ENCODE measurements around the gene WWOX. TPM values are rescaled to one million over a fixed set of nuclear protein-coding genes. Genes with fewer than 3 reads are reported as not detected.

The WWOX gene
- total and polyA plus RNA-seq, 2 of the 13 experiments (the other 11 are each of a cell fraction or from before 2014, with no cell fraction given): 9.1 to 37.4 TPM

DNA sequence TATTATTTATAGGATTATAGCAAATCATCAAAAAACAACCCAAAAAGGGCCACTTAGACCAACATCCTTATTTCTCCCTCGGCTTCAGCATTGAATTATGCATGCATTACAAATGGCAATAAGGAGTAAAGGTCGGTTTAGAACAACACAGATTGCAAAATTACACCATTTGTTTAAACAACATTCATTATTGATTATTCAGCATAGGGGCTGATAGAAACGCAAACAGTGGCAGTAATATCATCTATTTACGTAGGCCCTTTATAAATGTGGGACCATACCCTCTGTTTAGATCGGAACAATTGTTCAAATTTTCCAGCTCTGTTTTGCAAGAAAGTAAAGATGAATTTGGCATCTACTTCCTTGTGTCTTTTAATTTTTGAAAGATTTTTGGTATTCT, 153.3 kb downstream of the WWOX start (continued):
- 0 out of 2 replicates have a peak, but pooled peaks have one; percentile 45 for TF ChIP-seq TSC22D2 (CRISPR knock-in tag; IDR thresholded peaks at IDR 0.05; ENCODE audit: borderline replicate concordance)
- no peak for TF ChIP-seq GZF1 (CRISPR knock-in tag; IDR thresholded peaks at IDR 0.05)
- peak; percentile 79 for TF ChIP-seq SKI (IDR thresholded peaks at IDR 0.05; ENCODE audit: partially characterized antibody)
- TF ChIP-seq RAD21 (CRISPR knock-in tag; IDR thresholded peaks at IDR 0.05): 0 out of 2 replicates have a peak, but pooled peaks have one; percentile 32
- TF ChIP-seq NR3C1 (CRISPR knock-in tag; IDR thresholded peaks at IDR 0.05): no peak
- no peak for TF ChIP-seq RBFOX2 (IDR thresholded peaks at IDR 0.05; ENCODE audit: low read depth, low read length)
- TF ChIP-seq BORCS8-MEF2B (CRISPR knock-in tag; IDR thresholded peaks at IDR 0.05): no peak
- peak; percentile 96 for TF ChIP-seq HMG20A (CRISPR knock-in tag; IDR thresholded peaks at IDR 0.05; ENCODE audit: borderline replicate concordance)
- TF ChIP-seq ZNF225 (CRISPR knock-in tag; IDR thresholded peaks at IDR 0.05): no peak
- peak; percentile 74; the same call in 1 of the 2 replicates for TF ChIP-seq SMARCE1 (IDR thresholded peaks at IDR 0.05; ENCODE audit: borderline replicate concordance)
- TF ChIP-seq E2F5 (CRISPR knock-in tag; conservative IDR thresholded peaks at IDR 0.05): no peak
- no peak for TF ChIP-seq TAF15 (IDR thresholded peaks at IDR 0.05; ENCODE audit: low read depth, low read length, poor library complexity, severe bottlenecking)
- TF ChIP-seq ZNF547 (CRISPR knock-in tag; IDR thresholded peaks at IDR 0.05): no peak
- no peak for TF ChIP-seq ZNF577 (CRISPR knock-in tag; IDR thresholded peaks at IDR 0.05; ENCODE audit: borderline replicate concordance, low read depth)
- no peak for TF ChIP-seq SNAPC4 (CRISPR knock-in tag; IDR thresholded peaks at IDR 0.05)
- no peak for TF ChIP-seq DMAP1 (CRISPR knock-in tag; IDR thresholded peaks at IDR 0.05)
- TF ChIP-seq KDM5B (CRISPR knock-in tag; IDR thresholded peaks at IDR 0.05; ENCODE audit: borderline replicate concordance): no peak
- no peak for TF ChIP-seq MYC (CRISPR knock-in tag; IDR thresholded peaks at IDR 0.05; ENCODE audit: borderline replicate concordance)
- peak; percentile 63; the same call in 1 of the 2 replicates for TF ChIP-seq TARDBP (CRISPR knock-in tag; IDR thresholded peaks at IDR 0.05)
- TF ChIP-seq, protein P1, sequence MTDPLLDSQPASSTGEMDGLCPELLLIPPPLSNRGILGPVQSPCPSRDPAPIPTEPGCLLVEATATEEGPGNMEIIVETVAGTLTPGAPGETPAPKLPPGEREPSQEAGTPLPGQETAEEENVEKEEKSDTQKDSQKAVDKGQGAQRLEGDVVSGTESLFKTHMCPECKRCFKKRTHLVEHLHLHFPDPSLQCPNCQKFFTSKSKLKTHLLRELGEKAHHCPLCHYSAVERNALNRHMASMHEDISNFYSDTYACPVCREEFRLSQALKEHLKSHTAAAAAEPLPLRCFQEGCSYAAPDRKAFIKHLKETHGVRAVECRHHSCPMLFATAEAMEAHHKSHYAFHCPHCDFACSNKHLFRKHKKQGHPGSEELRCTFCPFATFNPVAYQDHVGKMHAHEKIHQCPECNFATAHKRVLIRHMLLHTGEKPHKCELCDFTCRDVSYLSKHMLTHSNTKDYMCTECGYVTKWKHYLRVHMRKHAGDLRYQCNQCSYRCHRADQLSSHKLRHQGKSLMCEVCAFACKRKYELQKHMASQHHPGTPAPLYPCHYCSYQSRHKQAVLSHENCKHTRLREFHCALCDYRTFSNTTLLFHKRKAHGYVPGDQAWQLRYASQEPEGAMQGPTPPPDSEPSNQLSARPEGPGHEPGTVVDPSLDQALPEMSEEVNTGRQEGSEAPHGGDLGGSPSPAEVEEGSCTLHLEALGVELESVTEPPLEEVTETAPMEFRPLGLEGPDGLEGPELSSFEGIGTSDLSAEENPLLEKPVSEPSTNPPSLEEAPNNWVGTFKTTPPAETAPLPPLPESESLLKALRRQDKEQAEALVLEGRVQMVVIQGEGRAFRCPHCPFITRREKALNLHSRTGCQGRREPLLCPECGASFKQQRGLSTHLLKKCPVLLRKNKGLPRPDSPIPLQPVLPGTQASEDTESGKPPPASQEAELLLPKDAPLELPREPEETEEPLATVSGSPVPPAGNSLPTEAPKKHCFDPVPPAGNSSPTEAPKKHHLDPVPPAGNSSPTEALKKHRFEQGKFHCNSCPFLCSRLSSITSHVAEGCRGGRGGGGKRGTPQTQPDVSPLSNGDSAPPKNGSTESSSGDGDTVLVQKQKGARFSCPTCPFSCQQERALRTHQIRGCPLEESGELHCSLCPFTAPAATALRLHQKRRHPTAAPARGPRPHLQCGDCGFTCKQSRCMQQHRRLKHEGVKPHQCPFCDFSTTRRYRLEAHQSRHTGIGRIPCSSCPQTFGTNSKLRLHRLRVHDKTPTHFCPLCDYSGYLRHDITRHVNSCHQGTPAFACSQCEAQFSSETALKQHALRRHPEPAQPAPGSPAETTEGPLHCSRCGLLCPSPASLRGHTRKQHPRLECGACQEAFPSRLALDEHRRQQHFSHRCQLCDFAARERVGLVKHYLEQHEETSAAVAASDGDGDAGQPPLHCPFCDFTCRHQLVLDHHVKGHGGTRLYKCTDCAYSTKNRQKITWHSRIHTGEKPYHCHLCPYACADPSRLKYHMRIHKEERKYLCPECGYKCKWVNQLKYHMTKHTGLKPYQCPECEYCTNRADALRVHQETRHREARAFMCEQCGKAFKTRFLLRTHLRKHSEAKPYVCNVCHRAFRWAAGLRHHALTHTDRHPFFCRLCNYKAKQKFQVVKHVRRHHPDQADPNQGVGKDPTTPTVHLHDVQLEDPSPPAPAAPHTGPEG (CRISPR knock-in tag; IDR thresholded peaks at IDR 0.05): no peak
- no peak for TF ChIP-seq SYNCRIP (IDR thresholded peaks at IDR 0.05; ENCODE audit: insufficient read depth, low read depth, low read length)
